IMR-90 (cell line): ENCODE results near the gene DDX41.
A peak's percentile ranks its signal among the peaks of the same experiment; 100 is the strongest.

Experiments used
- BHLHE40 ChIP-seq: fragments of 150-350 bp; IDR thresholded peaks from 2 replicates; pipeline ENCODE4 v1.6.1; 2016; ENCODE audit warnings: mild to moderate bottlenecking, low read depth, low read length
- CEBPB ChIP-seq: IDR thresholded peaks from 2 replicates; pipeline ENCODE4 v1.6.1; 2012; ENCODE audit warnings: low read depth, low read length, improper control_type of control experiment
- CHD1 ChIP-seq: IDR thresholded peaks from 2 replicates; pipeline ENCODE4 v1.6.1; 2012; ENCODE audit warnings: low read depth, low read length, improper control_type of control experiment
- FOS ChIP-seq: fragments of 150-350 bp; IDR thresholded peaks from 2 replicates; pipeline ENCODE4 v1.6.1; 2016; ENCODE audit warnings: low read depth, low read length
- MAFK ChIP-seq: IDR thresholded peaks from 2 replicates; pipeline ENCODE4 v1.6.1; 2012; ENCODE audit warnings: low read depth, low read length, improper control_type of control experiment
- MAZ ChIP-seq: IDR thresholded peaks from 2 replicates; pipeline ENCODE4 v1.6.1; 2012; ENCODE audit warnings: low read depth, mild to moderate bottlenecking, low read length, improper control_type of control experiment, moderate library complexity, borderline replicate concordance
- MXI1 ChIP-seq: IDR thresholded peaks from 2 replicates; pipeline ENCODE4 v1.6.1; 2012; ENCODE audit warnings: low read depth, mild to moderate bottlenecking, low read length, moderate library complexity, borderline replicate concordance
- POLR2A ChIP-seq: IDR thresholded peaks from 2 replicates; pipeline ENCODE4 v1.6.1; 2012; ENCODE audit warnings: mild to moderate bottlenecking, low read depth, low read length
- RAD21 ChIP-seq: IDR thresholded peaks from 2 replicates; pipeline ENCODE4 v1.6.1; 2012; ENCODE audit warnings: low read length, improper control_type of control experiment
- RCOR1 ChIP-seq: IDR thresholded peaks from 2 replicates; pipeline ENCODE4 v1.6.1; 2012; ENCODE audit warnings: mild to moderate bottlenecking, low read length, improper control_type of control experiment; ENCODE audit not compliant: insufficient replicate concordance
- RFX5 ChIP-seq: IDR thresholded peaks from 2 replicates; pipeline ENCODE4 v1.8.0; 2012; ENCODE audit warnings: low read depth, mild to moderate bottlenecking, low read length, moderate library complexity
- SMC3 ChIP-seq: fragments of 150-350 bp; IDR thresholded peaks from 2 replicates; pipeline ENCODE4 v1.6.1; 2016; ENCODE audit warnings: low read depth, mild to moderate bottlenecking, antibody characterized with exemption, low read length, moderate library complexity
- USF2 ChIP-seq: fragments of 150-350 bp; IDR thresholded peaks from 2 replicates; pipeline ENCODE4 v1.6.1; 2017; ENCODE audit warnings: mild to moderate bottlenecking, antibody characterized with exemption, low read length, low read depth
- TF ChIP-seq, protein P1 (sequence below): conservative IDR thresholded peaks from 2 replicates; pipeline ENCODE4 v1.5.1; 2012; ENCODE audit warnings: mild to moderate bottlenecking, low read depth, low read length, improper control_type of control experiment

- TF ChIP-seq RFX5, result no peak
- TF ChIP-seq, protein P1, sequence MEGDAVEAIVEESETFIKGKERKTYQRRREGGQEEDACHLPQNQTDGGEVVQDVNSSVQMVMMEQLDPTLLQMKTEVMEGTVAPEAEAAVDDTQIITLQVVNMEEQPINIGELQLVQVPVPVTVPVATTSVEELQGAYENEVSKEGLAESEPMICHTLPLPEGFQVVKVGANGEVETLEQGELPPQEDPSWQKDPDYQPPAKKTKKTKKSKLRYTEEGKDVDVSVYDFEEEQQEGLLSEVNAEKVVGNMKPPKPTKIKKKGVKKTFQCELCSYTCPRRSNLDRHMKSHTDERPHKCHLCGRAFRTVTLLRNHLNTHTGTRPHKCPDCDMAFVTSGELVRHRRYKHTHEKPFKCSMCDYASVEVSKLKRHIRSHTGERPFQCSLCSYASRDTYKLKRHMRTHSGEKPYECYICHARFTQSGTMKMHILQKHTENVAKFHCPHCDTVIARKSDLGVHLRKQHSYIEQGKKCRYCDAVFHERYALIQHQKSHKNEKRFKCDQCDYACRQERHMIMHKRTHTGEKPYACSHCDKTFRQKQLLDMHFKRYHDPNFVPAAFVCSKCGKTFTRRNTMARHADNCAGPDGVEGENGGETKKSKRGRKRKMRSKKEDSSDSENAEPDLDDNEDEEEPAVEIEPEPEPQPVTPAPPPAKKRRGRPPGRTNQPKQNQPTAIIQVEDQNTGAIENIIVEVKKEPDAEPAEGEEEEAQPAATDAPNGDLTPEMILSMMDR, result no peak
- TF ChIP-seq BHLHE40, result no peak
- no peak for TF ChIP-seq POLR2A
- no peak for TF ChIP-seq MXI1
- no peak for TF ChIP-seq SMC3
- no peak for TF ChIP-seq CHD1
- peak; percentile 44; the same call in 1 of the 2 replicates for TF ChIP-seq USF2
- TF ChIP-seq RCOR1, result no peak
- TF ChIP-seq RAD21, result no peak
- no peak for TF ChIP-seq CEBPB
- TF ChIP-seq MAZ, result no peak
- no peak for TF ChIP-seq FOS
- no peak for TF ChIP-seq MAFK
Measured at GRCh38 chr5:177487144-177487543, 29.6 kb downstream of the DDX41 start.
